HEK293T (cell line): Measurements from ENCODE around the gene ELOVL3.

Experiments used
- CTCF ChIA-PET: fragments of 350-600 bp; formaldehyde crosslinking; extraction: SDS; loops from one replicate; lab custom pipeline; 2021; ENCODE audit warnings: antibody characterized with exemption, inconsistent platforms; lab: Yijun Ruan, JAX
- POLR2A ChIA-PET: fragments of 350-600 bp; formaldehyde crosslinking; extraction: SDS; loops from one replicate; lab custom pipeline; 2020; ENCODE audit warnings: antibody characterized with exemption, inconsistent platforms; lab: Yijun Ruan, JAX
- DNase-seq: peaks from one replicate; pipeline ENCODE4 v3.0.0; 2012; ENCODE audit warnings: mixed read lengths; ENCODE audit errors: extremely low spot score
- ARNT ChIP-seq: fragments of 450-650 bp; IDR thresholded peaks from 2 replicates; pipeline ENCODE4 v1.6.1; 2017; ENCODE audit warnings: mild to moderate bottlenecking
- BHLHE40 ChIP-seq: fragments of 450-650 bp; IDR thresholded peaks from 2 replicates; pipeline ENCODE4 v1.6.1; 2016; ENCODE audit warnings: mild to moderate bottlenecking, moderate library complexity, borderline replicate concordance
- CTBP1 ChIP-seq: fragments of 450-650 bp; IDR thresholded peaks from 2 replicates; pipeline ENCODE4 v1.6.1; 2016; ENCODE audit warnings: borderline replicate concordance
- ELF4 ChIP-seq: fragments of 450-650 bp; IDR thresholded peaks from 2 replicates; pipeline ENCODE4 v1.6.1; 2017; ENCODE audit warnings: antibody characterized with exemption
- FOXA1 ChIP-seq: fragments of 450-650 bp; IDR thresholded peaks from 2 replicates; pipeline ENCODE4 v1.6.1; 2016; ENCODE audit warnings: mild to moderate bottlenecking
- FOXK2 ChIP-seq: fragments of 450-650 bp; IDR thresholded peaks from 2 replicates; pipeline ENCODE4 v1.6.1; 2016; ENCODE audit warnings: mild to moderate bottlenecking
- FOXM1 ChIP-seq: fragments of 450-650 bp; IDR thresholded peaks from 2 replicates; pipeline ENCODE4 v1.6.1; 2017; ENCODE audit warnings: mild to moderate bottlenecking, borderline replicate concordance
- HDGF ChIP-seq: fragments of 450-650 bp; IDR thresholded peaks from 2 replicates; pipeline ENCODE4 v1.6.1; 2017; ENCODE audit warnings: antibody characterized with exemption, borderline replicate concordance
- L3MBTL2 ChIP-seq: fragments of 450-650 bp; conservative IDR thresholded peaks from 2 replicates; pipeline ENCODE4 v1.6.1; 2016; ENCODE audit warnings: mild to moderate bottlenecking
- LEF1 ChIP-seq: fragments of 450-650 bp; IDR thresholded peaks from 2 replicates; pipeline ENCODE4 v1.6.1; 2017; ENCODE audit warnings: mild to moderate bottlenecking, borderline replicate concordance
- NFRKB ChIP-seq: fragments of 450-650 bp; IDR thresholded peaks from 2 replicates; pipeline ENCODE4 v1.6.1; 2016; ENCODE audit warnings: mild to moderate bottlenecking, moderate library complexity
- PKNOX1 ChIP-seq: fragments of 450-650 bp; IDR thresholded peaks from 2 replicates; pipeline ENCODE4 v1.6.1; 2016
- SP1 ChIP-seq: fragments of 450-650 bp; IDR thresholded peaks from 2 replicates; pipeline ENCODE4 v1.6.1; 2017
- SUZ12 ChIP-seq: fragments of 450-650 bp; IDR thresholded peaks from 2 replicates; pipeline ENCODE4 v1.6.1; 2016; ENCODE audit warnings: mild to moderate bottlenecking
- TARDBP ChIP-seq: fragments of 450-650 bp; IDR thresholded peaks from 2 replicates; pipeline ENCODE4 v1.6.1; 2016
- ZNF384 ChIP-seq: fragments of 450-650 bp; IDR thresholded peaks from 2 replicates; pipeline ENCODE4 v1.6.1; 2016

ELOVL3 gene

GRCh38 chr10:102231357-102232318 is 5.5 kb downstream of the ELOVL3 start:
- TF ChIP-seq CTBP1 (no peak), FOXA1 (no peak), FOXK2 (no peak), SUZ12 (no peak), PKNOX1 (no peak), ZNF384 (no peak), HDGF (no peak), BHLHE40 (no peak), L3MBTL2 (no peak; the same call in 1 of the 2 replicates), FOXM1 (no peak), TARDBP (no peak), NFRKB (no peak), ELF4 (no peak), LEF1 (no peak), SP1 (no peak), ARNT (no peak)
- peak; percentile 92 for DNase-seq
- CTCF ChIA-PET: interaction anchor here (0.6 to 7.8 kb wide), 23 partner anchors 8 to 366 kb away, joined by 3 to 169 read pairs (median 6); partner anchors contain the start of genes FBXL15, GBF1 and PITX3
- POLR2A ChIA-PET: interaction anchor here (0.6 to 3.7 kb wide), 9 partner anchors 9 to 201 kb away, joined by 3 to 19 read pairs (median 5); partner anchors contain the start of genes CUEDC2, FBXL15 and GBF1

- POLR2A ChIA-PET: no interaction called here
Observed at GRCh38 chr10:102233997-102234396, 7.9 kb downstream of the ELOVL3 start.

GRCh38 chr10:102234888-102235597 is 8.9 kb downstream of the ELOVL3 start:
- ChIA-PET POLR2A (interaction anchor here (1.8 kb wide), 1 partner anchor 10 kb away, joined by 5 read pairs; the partner anchor contains the start of gene GBF1), CTCF (interaction anchor here (0.6 to 7.8 kb wide), 3 partner anchors 116 to 187 kb away, joined by 3 to 169 read pairs (median 3); no protein-coding TSS in a partner anchor)
- TF ChIP-seq ELF4 (no peak), FOXK2 (no peak), HDGF (no peak), L3MBTL2 (no peak), FOXA1 (no peak), BHLHE40 (no peak), NFRKB (no peak), SUZ12 (no peak), SP1 (no peak), TARDBP (no peak), FOXM1 (no peak), PKNOX1 (no peak)
- DNase-seq: no peak

More at GRCh38 chr10:102233997-102234396, 7.9 kb downstream of the ELOVL3 start:
- no peak for DNase-seq
- CTCF ChIA-PET: interaction anchor here (0.7 to 7.8 kb wide), 3 partner anchors 11 to 177 kb away, joined by 3 to 169 read pairs (median 3); no protein-coding TSS in a partner anchor
- TF ChIP-seq PKNOX1 (no peak), TARDBP (no peak)

- DNase-seq: no peak
- ChIA-PET POLR2A (interaction anchor here (1.8 kb wide), 1 partner anchor 10 kb away, joined by 5 read pairs; the partner anchor contains the start of gene GBF1), CTCF (interaction anchor here (7.8 kb wide), 1 partner anchor 115 kb away, joined by 169 read pairs; no protein-coding TSS in a partner anchor)
- TF ChIP-seq FOXK2 (no peak), BHLHE40 (no peak), CTBP1 (no peak), ELF4 (no peak), ZNF384 (no peak), NFRKB (no peak), LEF1 (no peak), FOXA1 (no peak), SP1 (no peak), L3MBTL2 (no peak), PKNOX1 (no peak), TARDBP (no peak), FOXM1 (no peak), HDGF (no peak), SUZ12 (no peak), ARNT (no peak)
Observed at GRCh38 chr10:102235598-102235920, 9.5 kb downstream of the ELOVL3 start.

- CTCF ChIA-PET: interaction anchor here (1.3 to 7.8 kb wide), 2 partner anchors 115 to 164 kb away, joined by 4 to 169 read pairs; no protein-coding TSS in a partner anchor
- TF ChIP-seq LEF1 (no peak), ELF4 (no peak), FOXM1 (no peak), FOXK2 (no peak), L3MBTL2 (no peak), SP1 (no peak), NFRKB (no peak), CTBP1 (no peak), BHLHE40 (no peak), PKNOX1 (no peak)
- no peak for DNase-seq
- POLR2A ChIA-PET: interaction anchor here (1.8 kb wide), 1 partner anchor 9 kb away, joined by 5 read pairs; the partner anchor contains the start of gene GBF1
Observed at GRCh38 chr10:102236006-102236405, 9.9 kb downstream of the ELOVL3 start.
